OCI-LY7 (cell line): ENCODE measurements around the gene SPAG5.

Experiments used
- CTCF ChIP-seq: fragments of 200-600 bp; sonication (generic); conservative IDR thresholded peaks from 2 replicates; pipeline ENCODE4 v1.5.1; 2014; ENCODE audit warnings: mild to moderate bottlenecking, antibody characterized with exemption, low read length, moderate library complexity, mixed read lengths
- EZH2phosphoT487 ChIP-seq: fragments of 200-600 bp; sonication (generic); IDR thresholded peaks from 2 replicates; pipeline ENCODE4 v1.6.1; 2018; ENCODE audit warnings: low read depth, borderline replicate concordance, mild to moderate bottlenecking, mixed run types, antibody characterized with exemption, low read length, moderate library complexity, mixed read lengths

GRCh38 chr17:28528327-28529012, 70.4 kb downstream of the SPAG5 start:
- TF ChIP-seq CTCF: no peak
- TF ChIP-seq EZH2phosphoT487: no peak
